H9 (cell line): ENCODE measurements around the gene NAA15. TPM values are rescaled to one million over a fixed set of nuclear protein-coding genes. Genes with fewer than 3 reads are reported as not detected.

Experiments
- DNase-seq: peaks from one replicate; pipeline ENCODE4 v3.0.0-alpha.2; 2017
- H2AFZ ChIP-seq: one replicate; pipeline ENCODE4 v1.6.1; 2013; ENCODE audit warnings: mild to moderate bottlenecking, low read length, control low read depth, moderate library complexity
- H2AK5ac ChIP-seq: 2 replicates; pipeline ENCODE4 v1.6.1; 2013; ENCODE audit warnings: low read length, control low read depth, mixed read lengths; ENCODE audit not compliant: insufficient read length
- H2BK120ac ChIP-seq: one replicate; pipeline ENCODE4 v1.6.1; 2013; ENCODE audit warnings: low read depth, mild to moderate bottlenecking, low read length, control low read depth, inconsistent platforms; ENCODE audit not compliant: poor library complexity, severe bottlenecking
- H2BK12ac ChIP-seq: 2 replicates; pipeline ENCODE4 v1.6.1; 2013; ENCODE audit warnings: low read length, control low read depth, mixed read lengths, low read depth; ENCODE audit not compliant: insufficient read length
- H2BK15ac ChIP-seq: 2 replicates; pipeline ENCODE4 v1.6.1; 2013; ENCODE audit warnings: low read depth, low read length, control low read depth
- H2BK20ac ChIP-seq: one replicate; pipeline ENCODE4 v1.6.1; 2013; ENCODE audit warnings: low read depth, mild to moderate bottlenecking, low read length, control low read depth, inconsistent platforms; ENCODE audit not compliant: poor library complexity, severe bottlenecking
- H2BK5ac ChIP-seq: 2 replicates; pipeline ENCODE4 v1.6.1; 2013; ENCODE audit warnings: low read length, control low read depth, mixed read lengths; ENCODE audit not compliant: insufficient read length
- H3K14ac ChIP-seq: 2 replicates; pipeline ENCODE4 v1.6.1; 2013; ENCODE audit warnings: low read length, control low read depth; ENCODE audit not compliant: insufficient read depth
- H3K18ac ChIP-seq: 2 replicates; pipeline ENCODE4 v1.6.1; 2013; ENCODE audit warnings: low read depth, mild to moderate bottlenecking, mixed read lengths, low read length, control low read depth; ENCODE audit not compliant: insufficient read length
- H3K23ac ChIP-seq: 2 replicates; pipeline ENCODE4 v1.6.1; 2013; ENCODE audit warnings: low read length, control low read depth, mixed read lengths, low read depth; ENCODE audit not compliant: insufficient read length
- H3K23me2 ChIP-seq: 2 replicates; pipeline ENCODE4 v1.6.1; 2013; ENCODE audit warnings: low read depth, mild to moderate bottlenecking, mixed read lengths, low read length, control low read depth; ENCODE audit not compliant: insufficient read length, poor library complexity, severe bottlenecking
- H3K27ac ChIP-seq: 2 replicates; pipeline ENCODE4 v1.5.1; 2013; ENCODE audit warnings: low read length, control low read depth, mixed read lengths, low read depth; ENCODE audit not compliant: insufficient read length
- H3K27me3 ChIP-seq: 2 replicates; pipeline ENCODE4 v1.6.1; 2013; ENCODE audit warnings: low read length, control low read depth, inconsistent platforms; ENCODE audit not compliant: insufficient read depth
- H3K4ac ChIP-seq: 2 replicates; pipeline ENCODE4 v1.6.1; 2013; ENCODE audit warnings: low read depth, mild to moderate bottlenecking, control low read depth, inconsistent platforms, low read length, moderate library complexity
- H3K4me1 ChIP-seq: 2 replicates; pipeline ENCODE4 v1.6.1; 2013; ENCODE audit warnings: low read length, control low read depth, inconsistent platforms; ENCODE audit not compliant: insufficient read depth
- H3K4me2 ChIP-seq: 2 replicates; pipeline ENCODE4 v1.6.1; 2013; ENCODE audit warnings: low read length, control low read depth, mixed read lengths; ENCODE audit not compliant: insufficient read length, insufficient read depth
- H3K56ac ChIP-seq: 2 replicates; pipeline ENCODE4 v1.6.1; 2013; ENCODE audit warnings: low read depth, mild to moderate bottlenecking, mixed read lengths, low read length, control low read depth; ENCODE audit not compliant: insufficient read length
- H3K79me1 ChIP-seq: 2 replicates; pipeline ENCODE4 v1.6.1; 2013; ENCODE audit warnings: low read depth, mild to moderate bottlenecking, moderate library complexity, low read length, control low read depth, inconsistent platforms; ENCODE audit not compliant: insufficient read depth, poor library complexity, severe bottlenecking
- H3K79me2 ChIP-seq: 2 replicates; pipeline ENCODE4 v1.6.1; 2013; ENCODE audit warnings: low read length, control low read depth, inconsistent platforms; ENCODE audit not compliant: insufficient read depth
- H3K9ac ChIP-seq: 2 replicates; pipeline ENCODE4 v1.6.1; 2013; ENCODE audit warnings: low read length, control low read depth, mixed read lengths; ENCODE audit not compliant: insufficient read length; ENCODE audit errors: extremely low read depth
- H3K9me3 ChIP-seq: one replicate; pipeline ENCODE4 v1.6.1; 2013; ENCODE audit warnings: low read depth, low read length, inconsistent platforms; ENCODE audit not compliant: control insufficient read depth
- H3T11ph ChIP-seq: one replicate; pipeline ENCODE4 v1.6.1; 2013; ENCODE audit warnings: mild to moderate bottlenecking, low read length, control low read depth, inconsistent platforms
- H4K20me1 ChIP-seq: one replicate; pipeline ENCODE4 v1.6.1; 2013; ENCODE audit not compliant: control insufficient read depth, insufficient read length, insufficient read depth
- H4K5ac ChIP-seq: 2 replicates; pipeline ENCODE4 v1.6.1; 2013; ENCODE audit warnings: low read depth, mild to moderate bottlenecking, mixed read lengths, low read length, control low read depth; ENCODE audit not compliant: insufficient read length
- H4K8ac ChIP-seq: replicated peaks from 2 replicates; pipeline ENCODE4 v1.6.1; 2013; ENCODE audit warnings: low read length, control low read depth, mixed read lengths, low read depth; ENCODE audit not compliant: insufficient read length
- H4K91ac ChIP-seq: 2 replicates; pipeline ENCODE4 v1.6.1; 2013; ENCODE audit warnings: low read depth, mild to moderate bottlenecking, moderate library complexity, mixed read lengths, low read length, control low read depth; ENCODE audit not compliant: insufficient read length
- H3K27ac Mint-ChIP-seq, 3 experiments: 2 replicates in 2 of 3; 3 replicates in 1 of 3; pipeline ENCODE4 v1.8.0; 2020 to 2021; ENCODE audit warnings: mixed read lengths in 3 of 3, mild to moderate bottlenecking in 1 of 3, moderate library complexity in 1 of 3
- H3K27me3 Mint-ChIP-seq: 2 replicates; pipeline ENCODE4 v1.8.0; 2021; ENCODE audit warnings: low read depth, mild to moderate bottlenecking, moderate library complexity, mixed read lengths
- H3K36me3 Mint-ChIP-seq, 3 experiments: 2 replicates in 2 of 3; 3 replicates in 1 of 3; pipeline ENCODE4 v1.8.0; 2020 to 2021; ENCODE audit warnings: low read depth in 3 of 3, mixed read lengths in 3 of 3; ENCODE audit not compliant: insufficient read depth in 1 of 3
- H3K4me1 Mint-ChIP-seq, 2 experiments: 2 replicates each; pipeline ENCODE4 v1.8.0; 2020; ENCODE audit warnings: mixed read lengths in 2 of 2
- H3K4me3 Mint-ChIP-seq, 2 experiments: 2 replicates in 1 of 2; 3 replicates in 1 of 2; pipeline ENCODE4 v1.8.0; 2020 to 2021; ENCODE audit warnings: mild to moderate bottlenecking in 2 of 2, mixed read lengths in 2 of 2, moderate library complexity in 1 of 2
- H3K9me3 Mint-ChIP-seq, 2 experiments: 2 replicates in 1 of 2; 3 replicates in 1 of 2; pipeline ENCODE4 v1.8.0; 2020; ENCODE audit warnings: mild to moderate bottlenecking in 2 of 2, mixed read lengths in 2 of 2, moderate library complexity in 1 of 2
- WGBS: extraction: QIAGEN DNeasy Blood & Tissue Kit; methylation state at CpG from one replicate; pipeline ENCODE4 v1.1.7; 2013; ENCODE audit warnings: missing lambda C conversion rate, low lambda C conversion rate, mixed read lengths; ENCODE audit not compliant: insufficient read length; ENCODE audit errors: extremely low coverage; 5-methylcytosine and 5-hydroxymethylcytosine counted together
- total RNA-seq: library from RNA; stranded (reverse); gene quantifications from 2 replicates; pipeline ENCODE4 v1.2.1, GENCODE V29; 2021
- TF ChIP-seq, protein P1 (sequence below): fragments of 200-600 bp; sonication (generic); conservative IDR thresholded peaks from 3 replicates; pipeline ENCODE4 v1.8.0; 2021; ENCODE audit warnings: antibody characterized with exemption, mild to moderate bottlenecking

Gene NAA15
- total RNA-seq, 1 experiment from 2014 or later: 115 TPM

DNA sequence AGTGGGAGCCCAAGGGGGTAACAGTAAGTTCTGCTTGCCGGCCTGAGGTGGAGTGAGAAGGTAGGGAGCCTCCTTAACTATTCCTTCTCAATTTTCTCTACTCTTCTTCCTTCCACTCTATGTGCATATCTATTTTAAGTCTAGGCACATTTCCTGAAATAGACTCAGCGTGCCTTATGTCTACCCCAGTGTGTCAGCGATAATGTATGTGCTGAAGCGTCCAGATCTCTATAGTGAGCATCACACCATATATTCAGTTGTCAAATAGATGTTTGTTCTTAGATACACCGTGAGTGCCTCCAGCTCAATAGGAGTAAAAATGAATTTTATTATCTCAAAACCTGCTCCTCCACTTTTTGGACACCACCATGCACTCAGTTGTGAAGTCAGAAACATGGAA, 101.1 kb downstream of the NAA15 start:
- no peaks in the 10 kb centered on the region for H3K23me2 ChIP-seq
- H2BK5ac ChIP-seq: no peak overlapping the region
- H3K79me1 ChIP-seq: no peaks in the 10 kb centered on the region
- H4K8ac ChIP-seq: no peak overlapping the region
- no peak overlapping the region for H2AFZ ChIP-seq
- WGBS: no CpG with 5 or more reads among the region's 5 CpGs
- no peak overlapping the region for H3K23ac ChIP-seq
- H3K27ac ChIP-seq: no peak overlapping the region
- TF ChIP-seq, protein P1, sequence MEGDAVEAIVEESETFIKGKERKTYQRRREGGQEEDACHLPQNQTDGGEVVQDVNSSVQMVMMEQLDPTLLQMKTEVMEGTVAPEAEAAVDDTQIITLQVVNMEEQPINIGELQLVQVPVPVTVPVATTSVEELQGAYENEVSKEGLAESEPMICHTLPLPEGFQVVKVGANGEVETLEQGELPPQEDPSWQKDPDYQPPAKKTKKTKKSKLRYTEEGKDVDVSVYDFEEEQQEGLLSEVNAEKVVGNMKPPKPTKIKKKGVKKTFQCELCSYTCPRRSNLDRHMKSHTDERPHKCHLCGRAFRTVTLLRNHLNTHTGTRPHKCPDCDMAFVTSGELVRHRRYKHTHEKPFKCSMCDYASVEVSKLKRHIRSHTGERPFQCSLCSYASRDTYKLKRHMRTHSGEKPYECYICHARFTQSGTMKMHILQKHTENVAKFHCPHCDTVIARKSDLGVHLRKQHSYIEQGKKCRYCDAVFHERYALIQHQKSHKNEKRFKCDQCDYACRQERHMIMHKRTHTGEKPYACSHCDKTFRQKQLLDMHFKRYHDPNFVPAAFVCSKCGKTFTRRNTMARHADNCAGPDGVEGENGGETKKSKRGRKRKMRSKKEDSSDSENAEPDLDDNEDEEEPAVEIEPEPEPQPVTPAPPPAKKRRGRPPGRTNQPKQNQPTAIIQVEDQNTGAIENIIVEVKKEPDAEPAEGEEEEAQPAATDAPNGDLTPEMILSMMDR: no peak
- no peak overlapping the region for H3K14ac ChIP-seq
- no peak overlapping the region for H2BK15ac ChIP-seq
- no peaks in the 10 kb centered on the region for H3K27me3 ChIP-seq
- H3K18ac ChIP-seq: no peak overlapping the region
- no peaks in the 10 kb centered on the region for H3K79me2 ChIP-seq
- no peak overlapping the region for H2AK5ac ChIP-seq
- no peaks in the 10 kb centered on the region for H3K9me3 ChIP-seq
- no peak overlapping the region for H3T11ph ChIP-seq
- no peak overlapping the region for H2BK20ac ChIP-seq
- no peak overlapping the region for H4K5ac ChIP-seq
- no peaks in the 10 kb centered on the region for H3K4me1 ChIP-seq
- H3K4me1 Mint-ChIP-seq: peaks cover 2 to 9% of the 10 kb centered on the region in 2 experiments; a peak in 2 of 4 replicates
- H4K20me1 ChIP-seq: no peaks in the 10 kb centered on the region
- no peak overlapping the region for H2BK12ac ChIP-seq
- no peak overlapping the region for H3K9ac ChIP-seq
- H2BK120ac ChIP-seq: no peak overlapping the region
- H3K56ac ChIP-seq: no peak overlapping the region
- H3K4me2 ChIP-seq: no peak overlapping the region
- H3K4ac ChIP-seq: no peak overlapping the region
- no peak for DNase-seq
- H3K36me3 Mint-ChIP-seq: peaks cover 0 to 4% (median 2%) of the 10 kb centered on the region in 3 experiments; a peak in 2 of 7 replicates
- H3K27me3 Mint-ChIP-seq: no peaks in the 10 kb centered on the region
- H3K27ac Mint-ChIP-seq: no peak overlapping the region
- no peak overlapping the region for H3K4me3 Mint-ChIP-seq
- no peaks in the 10 kb centered on the region for H3K9me3 Mint-ChIP-seq
- H4K91ac ChIP-seq: no peak overlapping the region
